ENCODE measurements around the gene TSPEAR. TPM values are rescaled to one million over a fixed set of nuclear protein-coding genes. Genes with fewer than 3 reads are reported as not detected.

The TSPEAR gene
- total and polyA plus RNA-seq, 9 of the 15 experiments (the other 6 are each of a cell fraction or from before 2014, with no cell fraction given) = not detected

GRCh38 chr21:44593598-44594405 is 117.6 kb downstream of the TSPEAR start (continued):
- TF ChIP-seq TSHZ1 (CRISPR knock-in tag; IDR thresholded peaks at IDR 0.05) = no peak
- TF ChIP-seq PRDM10 (IDR thresholded peaks at IDR 0.05; ENCODE audit: partially characterized antibody) = peak; percentile 89
- peak; percentile 81 for TF ChIP-seq BCOR (IDR thresholded peaks at IDR 0.05)
- no peak for TF ChIP-seq ZNF212 (CRISPR knock-in tag; IDR thresholded peaks at IDR 0.05)
- peak; percentile 75 for TF ChIP-seq ZFP36 (IDR thresholded peaks at IDR 0.05; ENCODE audit: low read depth, low read length, partially characterized antibody)
- TF ChIP-seq NUFIP1 (IDR thresholded peaks at IDR 0.05; ENCODE audit: partially characterized antibody) = no peak
- no peak for TF ChIP-seq HNRNPH1 (optimal IDR thresholded peaks at IDR 0.05; ENCODE audit: low read depth, low read length)
- TF ChIP-seq NELFE (IDR thresholded peaks at IDR 0.05; ENCODE audit: insufficient read depth, insufficient read length) = no peak
- peak; percentile 95 for TF ChIP-seq CREB3 (tag; conservative IDR thresholded peaks at IDR 0.05; ENCODE audit: low read depth)
- peak in 1 of 2 experiments; percentile 83; a peak in 2 of 4 replicates for TF ChIP-seq SRF (CRISPR knock-in tag; IDR thresholded peaks at IDR 0.05)
- no peak for TF ChIP-seq IRF2 (CRISPR knock-in tag; IDR thresholded peaks at IDR 0.05)
- TF ChIP-seq SMAD1 (IDR thresholded peaks at IDR 0.05; ENCODE audit: low read depth, low read length, partially characterized antibody) = no peak
- TF ChIP-seq ARID3A (IDR thresholded peaks at IDR 0.05; ENCODE audit: borderline replicate concordance, low read depth, low read length) = 0 out of 2 replicates have a peak, but pooled peaks have one; percentile 52
- TF ChIP-seq BRF2 (IDR thresholded peaks at IDR 0.05; ENCODE audit: borderline replicate concordance, insufficient read depth, insufficient read length) = no peak
- TF ChIP-seq KLF16 (IDR thresholded peaks at IDR 0.05) = peak; percentile 93
